GM12878 (cell line): ENCODE results near the gene FHIP1A. TPM values are rescaled to one million over a fixed set of nuclear protein-coding genes. Genes with fewer than 3 reads are reported as not detected.

ENCODE experiments used
- ATAC-seq: fragments of 200-7000 bp; cut with Tn5 transposase; 3 replicates; pipeline ENCODE4 v1.9.1; 2020; ENCODE audit warnings: mild to moderate bottlenecking, moderate library complexity
- BruUV-seq: library from RNA; stranded (reverse); fragments of 400-500 nt; replicated peaks from 2 replicates; lab custom pipeline; 2021; lab: Mats Ljungman, UMichigan
- CTCF ChIA-PET: fragments of 300-600 bp; sonication (Branson Sonifier 250); formaldehyde crosslinking; extraction: SDS; loops from one replicate; lab custom pipeline; 2021; ENCODE audit warnings: inconsistent platforms; lab: Yijun Ruan, JAX
- POLR2A ChIA-PET: fragments of 350-600 bp; formaldehyde crosslinking; extraction: SDS; loops from one replicate; lab custom pipeline; 2021; ENCODE audit warnings: inconsistent platforms; lab: Charles Lee
- RAD21 ChIA-PET: fragments of 300-600 bp; sonication (Branson Sonifier 250); formaldehyde crosslinking; loops from one replicate; lab custom pipeline; 2023; ENCODE audit warnings: antibody characterized with exemption; ENCODE audit not compliant: unreplicated experiment; lab: Charles Lee
- SMC1A ChIA-PET: fragments of 300-600 bp; sonication (Branson Sonifier 250); formaldehyde crosslinking; loops from one replicate; lab custom pipeline; 2023; ENCODE audit not compliant: unreplicated experiment, uncharacterized antibody; lab: Charles Lee
- DNase-seq: peaks from one replicate; pipeline ENCODE4 v3.0.0-alpha.2; 2011; ENCODE audit warnings: low read depth, low spot score
- FAIRE-seq: peaks from 3 replicates; lab custom pipeline; 2011; peaks lifted over from hg19 to GRCh38; lab: Jason Lieb, UNC
- H2AFZ ChIP-seq: 2 replicates; pipeline ENCODE4 v1.6.0; 2011; ENCODE audit warnings: low read depth, low read length, control low read depth; ENCODE audit not compliant: control insufficient read depth
- H3K27ac ChIP-seq: 2 replicates; pipeline ENCODE4 v1.5.1; 2011; ENCODE audit warnings: control low read depth; ENCODE audit not compliant: control insufficient read depth, insufficient read depth
- H3K27me3 ChIP-seq, 2 experiments: replicated peaks in 1 of 2; 2 replicates each; pipeline versions ENCODE4 v1.6.0 to v1.6.1; 2011; ENCODE audit warnings: low read length in 1 of 2; ENCODE audit not compliant: control insufficient read depth in 2 of 2, insufficient read depth in 2 of 2
- H3K36me3 ChIP-seq, 2 experiments: 2 replicates each; pipeline ENCODE4 v1.5.1; 2011; ENCODE audit warnings: low read length in 1 of 2; ENCODE audit not compliant: control insufficient read depth in 2 of 2, insufficient read depth in 2 of 2
- H3K4me1 ChIP-seq: 2 replicates; pipeline ENCODE4 v1.6.1; 2011; ENCODE audit warnings: mild to moderate bottlenecking, low read length, moderate library complexity, mixed read lengths; ENCODE audit not compliant: control insufficient read depth, insufficient read depth
- H3K4me2 ChIP-seq: 2 replicates; pipeline ENCODE4 v1.6.0; 2011; ENCODE audit warnings: control low read depth; ENCODE audit not compliant: control insufficient read depth, insufficient read depth
- H3K4me3 ChIP-seq: fragments of 200-600 bp; sonication (generic); 2 replicates; pipeline ENCODE4 v1.5.1; 2016
- H3K79me2 ChIP-seq: 2 replicates; pipeline ENCODE4 v1.6.0; 2011; ENCODE audit warnings: low read length; ENCODE audit not compliant: control insufficient read depth, insufficient read depth
- H3K9ac ChIP-seq: 2 replicates; pipeline ENCODE4 v1.8.0; 2011; ENCODE audit warnings: low read length, control low read depth, mixed read lengths; ENCODE audit not compliant: control insufficient read depth, insufficient read depth
- H3K9me3 ChIP-seq: replicated peaks from 3 replicates; pipeline ENCODE4 v1.5.1; 2011; ENCODE audit warnings: mild to moderate bottlenecking, low read length; ENCODE audit not compliant: control insufficient read depth, insufficient read depth
- H4K20me1 ChIP-seq: 2 replicates; pipeline ENCODE4 v1.6.0; 2011; ENCODE audit not compliant: control insufficient read depth, insufficient read depth
- ATF3 ChIP-seq: IDR thresholded peaks from 2 replicates; pipeline ENCODE4 v1.6.1; 2011; ENCODE audit warnings: low read depth, mild to moderate bottlenecking, low read length, moderate library complexity, borderline replicate concordance; ENCODE audit errors: extremely low read depth
- CREB1 ChIP-seq: IDR thresholded peaks from 2 replicates; pipeline ENCODE4 v1.6.1; 2012; ENCODE audit warnings: low read depth, mild to moderate bottlenecking, inconsistent platforms
- EZH2 ChIP-seq: IDR thresholded peaks from 2 replicates; pipeline ENCODE4 v1.6.1; 2012; ENCODE audit warnings: low read depth, mild to moderate bottlenecking, control low read depth, inconsistent platforms, low read length, borderline replicate concordance; ENCODE audit not compliant: control insufficient read depth
- LARP7 ChIP-seq: fragments of 450-650 bp; IDR thresholded peaks from 2 replicates; pipeline ENCODE4 v1.6.1; 2017; ENCODE audit warnings: mild to moderate bottlenecking
- MTA2 ChIP-seq: fragments of 450-650 bp; IDR thresholded peaks from 2 replicates; pipeline ENCODE4 v1.6.1; 2016; ENCODE audit warnings: low read depth, mild to moderate bottlenecking, moderate library complexity
- MYB ChIP-seq: fragments of 150-350 bp; IDR thresholded peaks from 2 replicates; pipeline ENCODE4 v1.6.1; 2014; ENCODE audit warnings: mild to moderate bottlenecking, low read depth, low read length, borderline replicate concordance
- NFYB ChIP-seq: IDR thresholded peaks from 2 replicates; pipeline ENCODE4 v1.6.1; 2011; ENCODE audit warnings: low read depth, mild to moderate bottlenecking, low read length, improper control_type of control experiment, moderate library complexity; ENCODE audit not compliant: insufficient read depth
- PML ChIP-seq: IDR thresholded peaks from 2 replicates; pipeline ENCODE4 v1.6.1; 2012; ENCODE audit warnings: low read length, inconsistent platforms
- RELA ChIP-seq: fragments of 450-650 bp; IDR thresholded peaks from 2 replicates; pipeline ENCODE4 v1.8.0; 2014; ENCODE audit warnings: borderline replicate concordance; ENCODE audit not compliant: partially characterized antibody
- YY1 ChIP-seq: IDR thresholded peaks from 2 replicates; pipeline ENCODE4 v1.6.1; 2011; ENCODE audit warnings: low read depth, mild to moderate bottlenecking, low read length
- ZBTB11 ChIP-seq: fragments of 450-650 bp; formaldehyde crosslinking; IDR thresholded peaks from 2 replicates; pipeline ENCODE4 v1.5.0; 2022; ENCODE audit warnings: mild to moderate bottlenecking, missing genetic modification characterization
- ZNF217 ChIP-seq: fragments of 450-650 bp; IDR thresholded peaks from 2 replicates; pipeline ENCODE4 v1.6.1; 2017; ENCODE audit warnings: antibody characterized with exemption, mild to moderate bottlenecking
- WGBS: methylation state at CpG from one replicate; pipeline ENCODE4 v1.1.6; 2016; ENCODE audit warnings: low lambda C conversion rate; ENCODE audit not compliant: insufficient replicate concordance, insufficient coverage; ENCODE audit errors: missing lambda C conversion rate; 5-methylcytosine and 5-hydroxymethylcytosine counted together
- in situ Hi-C: fragments of 300-500 bp; cut with MboI; formaldehyde crosslinking; loops from 9 replicates; pipeline ENCODE4 v1.14.3; 2018; ENCODE audit warnings: mixed read lengths
- intact Hi-C: fragments of 100-400 bp; cut with micrococcal nuclease; formaldehyde crosslinking; loops from one replicate; pipeline ENCODE4 v1.14.2; 2022; ENCODE audit not compliant: unreplicated experiment
- polyA plus RNA-seq, 11 experiments: library from polyadenylated mRNA; depleted of rRNA in 4 of 11; unstranded in 6 of 11; stranded (reverse) in 5 of 11; fragments of >200 nt; fragmentation: Nextera tagmentation in 4 of 11; fragmentation: Illumina TruSeq in 1 of 11; extraction: Ambion mirVana in 4 of 11; extraction: Trizol in 1 of 11; gene quantifications; 1 replicate in 1 of 11; 2 replicates in 10 of 11; pipeline versions ENCODE4 v1.2.1 to v1.2.3, GENCODE V29; 2011 to 2016; ENCODE audit warnings: inconsistent platforms in 2 of 11, missing spikeins in 2 of 11, low read depth in 1 of 11
- total RNA-seq, 4 experiments: library from RNA; depleted of rRNA in 3 of 4; stranded (reverse); fragments of >200 nt in 3 of 4; fragmentation: Illumina TruSeq in 1 of 4; extraction: Trizol in 1 of 4; gene quantifications; 2 replicates each; pipeline versions ENCODE4 v1.2.1 to v1.2.3, GENCODE V29; 2013 to 2021
- TF ChIP-seq, protein P1 (sequence below): IDR thresholded peaks from 2 replicates; pipeline ENCODE4 v1.6.1; 2011; ENCODE audit warnings: borderline replicate concordance, low read depth, mild to moderate bottlenecking, moderate library complexity, mixed read lengths, low read length; ENCODE audit not compliant: insufficient read depth; ENCODE audit errors: extremely low read length

Gene FHIP1A
- total and polyA plus RNA-seq, 10 of the 15 experiments (the other 5 are each of a cell fraction or from before 2014, with no cell fraction given) = 0.02 to 5.5 (median 0.13) TPM; not detected in 1

DNA sequence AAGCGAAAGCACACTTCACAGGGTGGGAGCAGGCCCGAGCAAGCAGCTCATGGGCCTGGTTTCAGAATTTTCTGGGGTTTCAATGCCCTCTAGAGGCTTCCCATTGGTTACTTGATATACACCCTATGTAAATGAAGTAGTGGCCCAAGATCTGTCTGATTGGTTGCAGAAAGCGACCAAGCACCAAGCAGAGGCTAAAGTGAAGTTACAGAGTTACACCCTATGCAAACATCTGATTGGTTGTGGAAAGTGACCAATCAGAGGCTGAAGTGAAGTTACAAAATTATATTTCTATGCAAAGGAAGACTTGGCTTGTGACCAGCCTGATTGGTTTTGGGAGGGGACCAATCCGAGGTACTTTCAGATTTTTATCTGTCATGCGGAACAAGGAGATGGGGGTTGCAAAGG lies 8.2 kb downstream of the FHIP1A start:
- no peak overlapping the region for H2AFZ ChIP-seq
- H3K4me2 ChIP-seq = no peak overlapping the region
- H3K27ac ChIP-seq = no peak overlapping the region
- intact Hi-C loops (no loop called here), in situ Hi-C loops (no loop called here)
- SMC1A ChIA-PET = no interaction called here
- ATAC-seq = peak; percentile 85
- CTCF ChIA-PET = no interaction called here
- no peaks in the 10 kb centered on the region for H3K9me3 ChIP-seq
- no peak overlapping the region for H3K4me3 ChIP-seq
- BruUV-seq = no TSS peak
- no peaks in the 10 kb centered on the region for H3K36me3 ChIP-seq
- H4K20me1 ChIP-seq = no peaks in the 10 kb centered on the region
- RAD21 ChIA-PET = no interaction called here
- DNase-seq = no peak
- POLR2A ChIA-PET = no interaction called here
- H3K27me3 ChIP-seq = no peaks in the 10 kb centered on the region
- no peak overlapping the region for H3K9ac ChIP-seq
- WGBS = 61% methylated on average over 5 of the region's 5 CpGs
- TF ChIP-seq NFYB = 0 out of 2 replicates have a peak, but pooled peaks have one; percentile 10
- no peak for TF ChIP-seq MTA2
- no peaks in the 10 kb centered on the region for H3K79me2 ChIP-seq
- no peak for FAIRE-seq
- no peaks in the 10 kb centered on the region for H3K4me1 ChIP-seq

- no peak for ATAC-seq
- H3K4me3 ChIP-seq = no peak overlapping the region
- no peaks in the 10 kb centered on the region for H3K4me1 ChIP-seq
- H3K4me2 ChIP-seq = no peak overlapping the region
- no peak overlapping the region for H3K9ac ChIP-seq
- BruUV-seq = no TSS peak
- DNase-seq = no peak
- POLR2A ChIA-PET = no interaction called here
- in situ Hi-C loops = no loop called here
- no peaks in the 10 kb centered on the region for H3K9me3 ChIP-seq
- no peaks in the 10 kb centered on the region for H3K27me3 ChIP-seq
- FAIRE-seq = no peak
- H3K27ac ChIP-seq = no peak overlapping the region
- CTCF ChIA-PET = interaction anchor here (0.6 kb wide), 1 partner anchor 111 kb away, joined by 8 read pairs; no protein-coding TSS in a partner anchor
- no peak overlapping the region for H2AFZ ChIP-seq
- no peaks in the 10 kb centered on the region for H4K20me1 ChIP-seq
- intact Hi-C loops = no loop called here
- WGBS = 41% methylated on average over 2 of the region's 2 CpGs
- H3K36me3 ChIP-seq = no peaks in the 10 kb centered on the region
- RAD21 ChIA-PET = no interaction called here
- SMC1A ChIA-PET = no interaction called here
- H3K79me2 ChIP-seq = no peaks in the 10 kb centered on the region
- no peak for TF ChIP-seq ZNF217
- TF ChIP-seq MYB = no peak
- TF ChIP-seq LARP7 = no peak
- TF ChIP-seq, protein P1, sequence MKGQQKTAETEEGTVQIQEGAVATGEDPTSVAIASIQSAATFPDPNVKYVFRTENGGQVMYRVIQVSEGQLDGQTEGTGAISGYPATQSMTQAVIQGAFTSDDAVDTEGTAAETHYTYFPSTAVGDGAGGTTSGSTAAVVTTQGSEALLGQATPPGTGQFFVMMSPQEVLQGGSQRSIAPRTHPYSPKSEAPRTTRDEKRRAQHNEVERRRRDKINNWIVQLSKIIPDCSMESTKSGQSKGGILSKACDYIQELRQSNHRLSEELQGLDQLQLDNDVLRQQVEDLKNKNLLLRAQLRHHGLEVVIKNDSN = no peak
- no peak for TF ChIP-seq CREB1
- TF ChIP-seq EZH2 = no peak
- no peak for TF ChIP-seq RELA
- TF ChIP-seq YY1 = no peak
- TF ChIP-seq ATF3 = no peak
- no peak for TF ChIP-seq ZBTB11
- no peak for TF ChIP-seq PML
Measured at GRCh38 chr4:151417766-151418376, 8.9 kb downstream of the FHIP1A start.
